Measurements from ENCODE around the gene SLC2A9.

DNA sequence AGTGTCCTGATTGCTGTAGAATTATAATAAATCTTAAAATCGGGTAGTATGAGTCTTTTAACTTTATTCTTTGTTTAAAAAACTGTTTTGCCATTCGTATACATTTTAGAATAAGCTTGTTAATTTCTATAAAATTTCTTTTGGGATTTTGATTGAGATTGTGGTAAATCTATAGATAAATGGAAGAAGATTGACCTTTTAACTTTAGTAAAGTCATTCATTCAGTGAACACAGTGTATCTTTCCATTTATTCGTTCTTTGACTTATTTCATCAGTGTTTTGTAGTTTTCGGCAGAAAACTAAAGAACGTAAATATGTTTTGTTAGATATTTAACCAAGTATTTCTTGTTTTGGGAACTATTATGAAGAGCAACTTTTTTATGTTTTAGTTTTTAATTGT lies 201.0 kb downstream of the SLC2A9 start:
- TF ChIP-seq, protein P1, sequence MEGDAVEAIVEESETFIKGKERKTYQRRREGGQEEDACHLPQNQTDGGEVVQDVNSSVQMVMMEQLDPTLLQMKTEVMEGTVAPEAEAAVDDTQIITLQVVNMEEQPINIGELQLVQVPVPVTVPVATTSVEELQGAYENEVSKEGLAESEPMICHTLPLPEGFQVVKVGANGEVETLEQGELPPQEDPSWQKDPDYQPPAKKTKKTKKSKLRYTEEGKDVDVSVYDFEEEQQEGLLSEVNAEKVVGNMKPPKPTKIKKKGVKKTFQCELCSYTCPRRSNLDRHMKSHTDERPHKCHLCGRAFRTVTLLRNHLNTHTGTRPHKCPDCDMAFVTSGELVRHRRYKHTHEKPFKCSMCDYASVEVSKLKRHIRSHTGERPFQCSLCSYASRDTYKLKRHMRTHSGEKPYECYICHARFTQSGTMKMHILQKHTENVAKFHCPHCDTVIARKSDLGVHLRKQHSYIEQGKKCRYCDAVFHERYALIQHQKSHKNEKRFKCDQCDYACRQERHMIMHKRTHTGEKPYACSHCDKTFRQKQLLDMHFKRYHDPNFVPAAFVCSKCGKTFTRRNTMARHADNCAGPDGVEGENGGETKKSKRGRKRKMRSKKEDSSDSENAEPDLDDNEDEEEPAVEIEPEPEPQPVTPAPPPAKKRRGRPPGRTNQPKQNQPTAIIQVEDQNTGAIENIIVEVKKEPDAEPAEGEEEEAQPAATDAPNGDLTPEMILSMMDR (IDR thresholded peaks at IDR 0.05), result no peak
- TF ChIP-seq POLR2A (IDR thresholded peaks at IDR 0.05), result no peak
- no peak for TF ChIP-seq POLR2AphosphoS5 (IDR thresholded peaks at IDR 0.05)
